Measurements from ENCODE around the gene AVL9. TPM values are rescaled to one million over a fixed set of nuclear protein-coding genes. Genes with fewer than 3 reads are reported as not detected.
A peak's percentile ranks its signal among the peaks of the same experiment; 100 is the strongest.

The AVL9 gene
- 21.2 and 28.4 TPM in 2 replicates for total RNA-seq
- long read RNA-seq, full-length matches to known transcripts = 2 of 17 reads
- long read RNA-seq, partial matches to known transcripts = 4 of 17 reads
- long read RNA-seq, other reads (novel, unspliced or antisense) = 11 of 17 reads

DNA sequence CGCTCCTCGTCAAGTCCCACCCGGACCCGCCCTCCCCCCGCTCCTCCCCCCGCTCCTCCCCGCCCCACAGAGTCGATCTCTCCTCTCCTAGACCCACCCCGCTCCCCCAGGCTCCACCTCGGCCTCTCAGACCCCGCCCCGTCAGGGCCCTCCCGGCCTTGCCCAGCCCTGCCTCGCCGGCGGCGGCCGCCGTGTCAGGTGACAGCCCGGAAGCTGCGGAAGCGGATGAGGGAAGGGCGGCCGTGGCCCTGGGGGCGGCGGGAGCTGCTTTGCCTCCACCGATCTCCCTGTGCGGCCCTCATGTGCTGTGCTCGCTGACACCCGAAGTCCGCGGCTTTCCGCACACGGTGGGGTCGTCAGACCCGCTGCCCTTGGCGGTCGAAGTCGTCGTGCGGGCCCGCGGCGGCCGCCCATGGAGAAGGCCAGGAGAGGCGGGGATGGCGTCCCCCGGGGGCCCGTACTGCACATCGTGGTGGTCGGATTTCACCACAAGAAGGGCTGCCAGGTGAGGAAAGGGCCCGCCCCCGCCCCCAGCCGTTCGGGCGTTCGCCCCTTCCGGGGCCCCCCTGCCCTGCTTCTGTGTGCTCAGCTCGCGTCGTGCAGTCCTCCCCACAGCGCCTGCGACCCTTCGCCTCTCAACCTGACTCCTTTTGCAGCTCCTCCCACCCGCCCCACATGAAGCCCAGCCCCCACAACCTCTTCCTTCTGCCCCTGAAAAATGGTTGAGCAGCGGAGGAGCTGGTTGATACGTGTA, at the start of gene AVL9:
TSS of gene AVL9 (plus strand) at position 192 of the 754 bp plus-strand sequence. CDS start at position 413, 221 bp downstream.
- peaks cover 2% of the 10 kb centered on the region for H3K36me3 Mint-ChIP-seq (ENCODE audit: unreplicated experiment)
- no peaks in the 10 kb centered on the region for H3K27me3 Mint-ChIP-seq (ENCODE audit: unreplicated experiment)
- TF ChIP-seq, protein P1, sequence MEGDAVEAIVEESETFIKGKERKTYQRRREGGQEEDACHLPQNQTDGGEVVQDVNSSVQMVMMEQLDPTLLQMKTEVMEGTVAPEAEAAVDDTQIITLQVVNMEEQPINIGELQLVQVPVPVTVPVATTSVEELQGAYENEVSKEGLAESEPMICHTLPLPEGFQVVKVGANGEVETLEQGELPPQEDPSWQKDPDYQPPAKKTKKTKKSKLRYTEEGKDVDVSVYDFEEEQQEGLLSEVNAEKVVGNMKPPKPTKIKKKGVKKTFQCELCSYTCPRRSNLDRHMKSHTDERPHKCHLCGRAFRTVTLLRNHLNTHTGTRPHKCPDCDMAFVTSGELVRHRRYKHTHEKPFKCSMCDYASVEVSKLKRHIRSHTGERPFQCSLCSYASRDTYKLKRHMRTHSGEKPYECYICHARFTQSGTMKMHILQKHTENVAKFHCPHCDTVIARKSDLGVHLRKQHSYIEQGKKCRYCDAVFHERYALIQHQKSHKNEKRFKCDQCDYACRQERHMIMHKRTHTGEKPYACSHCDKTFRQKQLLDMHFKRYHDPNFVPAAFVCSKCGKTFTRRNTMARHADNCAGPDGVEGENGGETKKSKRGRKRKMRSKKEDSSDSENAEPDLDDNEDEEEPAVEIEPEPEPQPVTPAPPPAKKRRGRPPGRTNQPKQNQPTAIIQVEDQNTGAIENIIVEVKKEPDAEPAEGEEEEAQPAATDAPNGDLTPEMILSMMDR (IDR thresholded peaks at IDR 0.05) = no peak
- H3K27ac Mint-ChIP-seq (ENCODE audit: unreplicated experiment) = peak within 1 kb of the TSS; percentile 94
- H3K9me3 Mint-ChIP-seq (ENCODE audit: unreplicated experiment) = no peaks in the 10 kb centered on the region
- peak; percentile 99 for DNase-seq (ENCODE audit: extremely low spot score, unreplicated experiment)
- peaks cover 36% of the 10 kb centered on the region for H3K4me1 Mint-ChIP-seq (ENCODE audit: unreplicated experiment)
- peak within 1 kb of the TSS; percentile 92 for H3K4me3 Mint-ChIP-seq (ENCODE audit: unreplicated experiment)

DNA sequence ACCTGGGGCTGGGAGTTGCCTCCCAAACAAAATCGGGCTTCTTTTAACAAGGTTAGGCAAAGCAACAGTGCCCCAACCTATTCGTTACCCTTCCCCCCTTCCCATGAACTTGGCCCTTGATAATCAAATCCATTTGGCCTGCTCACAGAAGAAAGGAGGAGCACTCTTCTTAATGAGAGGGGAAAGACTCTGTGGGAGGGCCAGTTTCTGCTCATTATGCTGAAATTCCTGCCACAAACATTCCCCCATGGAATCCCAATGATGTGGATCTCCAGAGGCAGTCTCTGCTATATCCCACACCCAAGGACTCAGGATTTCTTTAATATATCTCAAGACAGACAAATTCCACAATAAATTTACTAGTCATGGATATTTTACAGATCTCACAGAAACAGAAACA, 48.1 kb upstream of the AVL9 start:
- no peak overlapping the region for H3K4me3 Mint-ChIP-seq (ENCODE audit: unreplicated experiment)
- no peak for DNase-seq (ENCODE audit: extremely low spot score, unreplicated experiment)
- TF ChIP-seq, protein P1 (IDR thresholded peaks at IDR 0.05) = no peak
- no peaks in the 10 kb centered on the region for H3K4me1 Mint-ChIP-seq (ENCODE audit: unreplicated experiment)
- H3K36me3 Mint-ChIP-seq (ENCODE audit: unreplicated experiment) = no peaks in the 10 kb centered on the region
- no peak overlapping the region for H3K27ac Mint-ChIP-seq (ENCODE audit: unreplicated experiment)
- H3K9me3 Mint-ChIP-seq (ENCODE audit: unreplicated experiment) = no peaks in the 10 kb centered on the region
- H3K27me3 Mint-ChIP-seq (ENCODE audit: unreplicated experiment) = peaks cover 18% of the 10 kb centered on the region

DNA sequence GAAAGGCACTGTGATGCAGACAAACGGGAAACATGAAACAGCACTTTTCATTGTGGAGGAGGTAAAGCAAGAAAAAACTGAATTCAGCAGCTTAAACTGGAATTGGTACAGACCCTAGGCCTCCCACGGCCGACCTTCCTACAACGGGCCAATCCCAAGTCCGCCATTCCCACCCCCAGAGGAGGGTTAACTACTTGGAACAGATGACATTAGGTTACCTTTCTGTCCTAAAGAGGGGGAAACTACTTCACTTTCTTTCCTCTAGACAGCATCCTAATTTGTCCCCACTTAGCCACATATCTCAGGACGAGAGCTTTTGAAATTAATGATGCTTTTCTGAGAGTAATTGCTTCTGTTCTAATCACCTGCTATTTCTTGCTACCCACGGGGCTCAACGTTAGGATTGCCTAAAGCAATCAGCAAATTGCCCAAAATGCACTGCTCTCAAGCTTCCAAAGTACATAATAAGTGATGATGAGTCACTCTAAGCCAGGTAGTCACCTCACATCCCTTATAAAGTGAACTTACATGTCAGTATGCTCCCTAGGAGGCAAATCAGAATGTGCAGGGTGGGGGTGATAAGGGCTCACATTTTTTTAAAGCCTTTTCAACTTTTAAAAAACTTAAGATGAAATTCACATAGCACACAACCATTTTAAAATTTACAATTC, 41.8 kb upstream of the AVL9 start:
- H3K27ac Mint-ChIP-seq (ENCODE audit: unreplicated experiment) = no peak overlapping the region
- no peaks in the 10 kb centered on the region for H3K4me1 Mint-ChIP-seq (ENCODE audit: unreplicated experiment)
- no peaks in the 10 kb centered on the region for H3K9me3 Mint-ChIP-seq (ENCODE audit: unreplicated experiment)
- DNase-seq (ENCODE audit: extremely low spot score, unreplicated experiment) = no peak
- H3K36me3 Mint-ChIP-seq (ENCODE audit: unreplicated experiment) = no peaks in the 10 kb centered on the region
- no peak overlapping the region for H3K4me3 Mint-ChIP-seq (ENCODE audit: unreplicated experiment)
- TF ChIP-seq, protein P1 (IDR thresholded peaks at IDR 0.05) = no peak
- H3K27me3 Mint-ChIP-seq (ENCODE audit: unreplicated experiment) = peaks cover 42% of the 10 kb centered on the region

DNA sequence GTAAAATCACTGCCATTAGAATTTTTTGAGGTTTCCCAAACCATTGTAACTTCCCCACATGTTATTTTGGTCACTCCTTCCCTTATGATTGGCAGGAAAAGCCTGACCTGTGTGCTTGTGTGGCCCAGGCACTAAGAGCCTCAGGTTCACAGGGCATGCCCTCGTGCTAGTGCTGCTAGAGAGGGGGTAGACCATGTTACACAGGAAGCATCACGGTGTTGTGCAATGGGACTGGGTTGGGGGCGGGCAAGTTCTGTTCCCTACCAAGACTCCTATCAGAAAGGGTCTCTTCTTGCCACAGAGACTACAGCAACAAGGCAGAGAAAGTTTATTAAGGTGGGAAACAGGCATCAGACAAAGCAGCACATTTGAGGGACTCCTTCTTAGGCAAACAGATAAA, 37.3 kb upstream of the AVL9 start:
- Mint-ChIP-seq H3K27me3 (ENCODE audit: unreplicated experiment) (peaks cover 25% of the 10 kb centered on the region), H3K36me3 (ENCODE audit: unreplicated experiment) (no peaks in the 10 kb centered on the region), H3K9me3 (ENCODE audit: unreplicated experiment) (no peaks in the 10 kb centered on the region), H3K4me1 (ENCODE audit: unreplicated experiment) (peaks cover 6% of the 10 kb centered on the region), H3K4me3 (ENCODE audit: unreplicated experiment) (no peak overlapping the region), H3K27ac (ENCODE audit: unreplicated experiment) (no peak overlapping the region)
- DNase-seq (ENCODE audit: extremely low spot score, unreplicated experiment) = no peak
- TF ChIP-seq, protein P1 (IDR thresholded peaks at IDR 0.05) = no peak

DNA sequence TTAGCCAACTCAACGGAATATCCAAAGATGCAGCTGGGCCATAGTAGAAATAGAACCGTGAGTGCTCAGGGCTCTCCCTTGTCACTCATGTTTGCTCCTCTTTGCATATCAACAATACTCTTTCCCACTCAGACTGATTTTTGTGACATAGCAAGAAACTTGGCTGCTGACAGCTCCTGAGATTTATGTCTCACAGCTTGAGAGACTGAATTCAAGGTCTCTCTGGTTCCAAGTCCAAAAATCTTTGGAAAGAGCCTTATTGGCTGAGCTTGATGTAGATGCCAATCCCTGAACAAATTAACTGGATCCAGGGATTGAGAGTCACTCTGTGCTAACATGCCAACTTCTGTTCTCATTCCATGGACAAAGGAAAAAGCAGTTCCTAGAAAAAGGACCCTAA, 35.5 kb upstream of the AVL9 start:
- Mint-ChIP-seq H3K4me3 (ENCODE audit: unreplicated experiment) (no peak overlapping the region), H3K4me1 (ENCODE audit: unreplicated experiment) (peaks cover 10% of the 10 kb centered on the region), H3K27ac (ENCODE audit: unreplicated experiment) (no peak overlapping the region), H3K36me3 (ENCODE audit: unreplicated experiment) (no peaks in the 10 kb centered on the region), H3K9me3 (ENCODE audit: unreplicated experiment) (no peaks in the 10 kb centered on the region), H3K27me3 (ENCODE audit: unreplicated experiment) (peaks cover 12% of the 10 kb centered on the region)
- TF ChIP-seq, protein P1 (IDR thresholded peaks at IDR 0.05) = no peak
- DNase-seq (ENCODE audit: extremely low spot score, unreplicated experiment) = no peak
